Gastrocnemius medialis (tissue), 4 donors: ENCODE results near the gene CHID1. TPM values are rescaled to one million over a fixed set of nuclear protein-coding genes. Genes with fewer than 3 reads are reported as not detected.

Experiments
- ATAC-seq, 2 donors: fragments of 150-250 bp; one replicate each; pipeline ENCODE4 v1.9.1; 2016
- DNase-seq, 2 donors: peaks; one replicate each; pipeline ENCODE4 v3.0.0-alpha.2; 2019
- H3K27ac ChIP-seq, 4 donors: fragments of 200-600 bp; sonication (generic); 1 replicate in 1 of 4; 2 replicates in 3 of 4; pipeline ENCODE4 v1.5.1; 2016 to 2018; ENCODE audit warnings: mild to moderate bottlenecking in 2 of 4, moderate library complexity in 1 of 4
- H3K27me3 ChIP-seq, 3 donors: fragments of 200-600 bp; sonication (generic) in 2 of 3; 1 replicate in 1 of 3; 2 replicates in 2 of 3; pipeline versions ENCODE4 v1.5.1 to v1.6.0; 2016 to 2019; ENCODE audit warnings: mild to moderate bottlenecking in 1 of 3, moderate library complexity in 1 of 3
- H3K36me3 ChIP-seq, 2 donors: fragments of 200-600 bp; sonication (generic) in 1 of 2; one replicate each; pipeline ENCODE4 v1.5.1; 2017 to 2018
- H3K4me1 ChIP-seq, 2 donors: fragments of 200-600 bp; sonication (generic) in 1 of 2; one replicate each; pipeline ENCODE4 v1.5.1; 2016 to 2017; ENCODE audit warnings: mild to moderate bottlenecking in 2 of 2
- H3K4me3 ChIP-seq, 4 donors: fragments of 200-600 bp; sonication (generic) in 3 of 4; 1 replicate in 1 of 4; 2 replicates in 3 of 4; pipeline ENCODE4 v1.5.1; 2016 to 2019; ENCODE audit warnings: mild to moderate bottlenecking in 2 of 4
- H3K9me3 ChIP-seq, 3 donors: fragments of 200-600 bp; sonication (generic) in 2 of 3; 1 replicate in 1 of 3; 2 replicates in 2 of 3; pipeline ENCODE4 v1.5.1; 2016 to 2019
- POLR2A ChIP-seq, 2 donors: fragments of 450-650 bp; IDR thresholded peaks; one replicate each; pipeline ENCODE4 v1.6.1; 2017; ENCODE audit warnings: antibody characterized with exemption in 2 of 2, mild to moderate bottlenecking in 2 of 2, moderate library complexity in 2 of 2
- in situ Hi-C, 4 donors: fragments of 200-750 bp; cut with MboI; loops; one replicate each; pipeline versions ENCODE4 v1.15.0 to v1.8.0; 2017; ENCODE audit warnings: low sequenced_read_pairs in 4 of 4
- intact Hi-C: fragments of 100-400 bp; cut with DNase I; formaldehyde crosslinking; loops from one replicate; pipeline ENCODE4 v1.15.1; 2023; ENCODE audit warnings: low total_unique reads
- total RNA-seq, 4 donors: library from RNA; depleted of rRNA; stranded (reverse); fragments of >200 nt; gene quantifications; one replicate each; pipeline versions ENCODE4 v1.1.0 to v1.2.3, GENCODE V29; 2016
- TF ChIP-seq, protein P1 (sequence below), 5 experiments: fragments of 450-650 bp in 3 of 5; fragments of 200-600 bp in 2 of 5; sonication (generic) in 2 of 5; IDR thresholded peaks in 4 of 5; conservative IDR thresholded peaks in 1 of 5; 1 replicate in 4 of 5; 2 replicates in 1 of 5; pipeline ENCODE4 v1.5.1; 2016 to 2019; ENCODE audit warnings: antibody characterized with exemption in 5 of 5, mild to moderate bottlenecking in 3 of 5, moderate library complexity in 3 of 5

CHID1 gene
- total RNA-seq, 4 donors from 2014 or later = 23.3 to 43.2 (median 33.1) TPM

DNA sequence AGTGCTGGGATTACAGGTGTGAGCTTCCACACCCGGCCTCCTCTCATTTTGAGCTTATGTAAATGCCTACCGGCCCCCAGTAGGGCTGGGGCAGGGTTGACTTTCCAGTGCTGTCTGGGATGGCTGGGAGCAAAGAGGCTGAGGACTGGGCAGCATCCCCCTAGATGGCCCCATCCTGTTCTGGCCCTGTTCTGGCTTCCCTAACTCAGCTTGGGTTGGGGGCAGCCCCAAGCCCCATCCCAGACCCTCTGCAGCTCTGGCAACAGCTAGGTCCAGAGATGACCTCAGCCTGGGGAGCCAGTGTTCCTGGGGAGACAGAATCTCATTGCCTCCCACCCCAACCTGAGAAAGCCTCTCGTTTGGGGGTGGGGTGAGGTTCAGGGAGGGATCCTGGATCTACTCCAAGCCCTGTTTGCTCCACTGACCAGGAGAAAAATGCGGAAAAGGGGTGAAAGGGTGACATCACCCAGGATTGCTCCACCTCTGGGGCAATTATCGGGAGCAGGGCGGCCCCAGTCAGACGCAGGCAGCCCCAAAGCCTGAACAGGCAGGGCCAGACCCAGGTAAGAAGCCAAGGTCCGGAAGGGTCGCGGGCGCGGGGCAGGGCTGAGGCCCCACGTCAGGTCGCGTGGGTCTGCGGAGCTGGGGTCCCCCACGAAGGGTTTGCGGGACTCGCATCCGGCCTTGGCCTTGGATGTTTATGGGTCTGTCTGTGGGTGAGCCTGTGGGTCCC, 92.0 kb downstream of the CHID1 start, which contains the start of gene PNPLA2:
Gene PNPLA2 (plus strand): TSS at position 519 of the 733 bp plus-strand sequence. CDS start 805 bp downstream, outside the sequence.
- peak in 1 of 2 donors; percentile 65 for DNase-seq
- TF ChIP-seq POLR2A (IDR thresholded peaks at IDR 0.05) = no peak
- TF ChIP-seq, protein P1, sequence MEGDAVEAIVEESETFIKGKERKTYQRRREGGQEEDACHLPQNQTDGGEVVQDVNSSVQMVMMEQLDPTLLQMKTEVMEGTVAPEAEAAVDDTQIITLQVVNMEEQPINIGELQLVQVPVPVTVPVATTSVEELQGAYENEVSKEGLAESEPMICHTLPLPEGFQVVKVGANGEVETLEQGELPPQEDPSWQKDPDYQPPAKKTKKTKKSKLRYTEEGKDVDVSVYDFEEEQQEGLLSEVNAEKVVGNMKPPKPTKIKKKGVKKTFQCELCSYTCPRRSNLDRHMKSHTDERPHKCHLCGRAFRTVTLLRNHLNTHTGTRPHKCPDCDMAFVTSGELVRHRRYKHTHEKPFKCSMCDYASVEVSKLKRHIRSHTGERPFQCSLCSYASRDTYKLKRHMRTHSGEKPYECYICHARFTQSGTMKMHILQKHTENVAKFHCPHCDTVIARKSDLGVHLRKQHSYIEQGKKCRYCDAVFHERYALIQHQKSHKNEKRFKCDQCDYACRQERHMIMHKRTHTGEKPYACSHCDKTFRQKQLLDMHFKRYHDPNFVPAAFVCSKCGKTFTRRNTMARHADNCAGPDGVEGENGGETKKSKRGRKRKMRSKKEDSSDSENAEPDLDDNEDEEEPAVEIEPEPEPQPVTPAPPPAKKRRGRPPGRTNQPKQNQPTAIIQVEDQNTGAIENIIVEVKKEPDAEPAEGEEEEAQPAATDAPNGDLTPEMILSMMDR (IDR thresholded peaks at IDR 0.05 in 4 of 5, conservative IDR thresholded peaks at IDR 0.05 in 1 of 5) = no peak
- in situ Hi-C loops = no loop called here

More for the DNA sequence above, 92.0 kb downstream of the CHID1 start, which contains the start of gene PNPLA2:
- no peaks in the 10 kb centered on the region for H3K27me3 ChIP-seq
- no peaks in the 10 kb centered on the region for H3K9me3 ChIP-seq
- no peak for ATAC-seq
- H3K4me3 ChIP-seq = peak within 1 kb of the TSS; percentile 68 to 100 (median 82)
- H3K36me3 ChIP-seq = peaks cover 0 to 20% of the 10 kb centered on the region in 2 donors
- peaks cover 27 to 32% of the 10 kb centered on the region in 2 donors for H3K4me1 ChIP-seq
- peak within 1 kb of the TSS; percentile 93 to 100 (median 98) for H3K27ac ChIP-seq
- intact Hi-C loops = loop anchor here (1.0 kb wide), 1 partner anchor 9 kb away; the partner anchor contains the start of gene RPLP2

Other genes starting within 250 kb of the CHID1 start
- gene DEAF1, start 215.6 kb downstream of the CHID1 start, total RNA-seq = 10 to 100 TPM; 14.8 to 42.4 (median 25.2) TPM
- gene TMEM80, start 215.0 kb downstream of the CHID1 start, total RNA-seq = 10 to 100 TPM in 3 of 4 donors, 1 to 10 TPM in 1; 3.2 to 22.3 (median 14.3) TPM
- 1 to 10 TPM in 3 of 4 donors, under 1 TPM in 1; 0.42 to 3.3 (median 1.8) TPM for gene EPS8L2, start 204.6 kb downstream of the CHID1 start, total RNA-seq
- gene TALDO1, start 163.3 kb downstream of the CHID1 start, total RNA-seq = 100 to 1,000 TPM in 3 of 4 donors, 10 to 100 TPM in 1; 98.6 to 167 (median 153) TPM
- 10 to 100 TPM in 2 of 4 donors, 1 to 10 TPM in 2; 3.5 to 10.6 (median 9.4) TPM for gene GATD1, start 133.3 kb downstream of the CHID1 start, total RNA-seq
- under 1 TPM in 1 of 4 donors, not detected in 3; 0.20 TPM for gene CEND1, start 120.7 kb downstream of the CHID1 start, total RNA-seq
- 1 to 10 TPM in 2 of 4 donors, under 1 TPM in 1, not detected in 1; 0.80 to 1.5 (median 1.0) TPM for gene SLC25A22, start 112.5 kb downstream of the CHID1 start, total RNA-seq
- gene PIDD1, start 105.6 kb downstream of the CHID1 start, total RNA-seq = 10 to 100 TPM in 2 of 4 donors, 1 to 10 TPM in 2; 6.3 to 35.7 (median 10.2) TPM
- 100 to 1,000 TPM; 314 to 600 (median 440) TPM for gene RPLP2, start 100.8 kb downstream of the CHID1 start, total RNA-seq
- gene PNPLA2, start 91.9 kb downstream of the CHID1 start, total RNA-seq = 10 to 100 TPM; 58.9 to 93.3 (median 91.7) TPM
- 1 to 10 TPM; 3.3 to 4.5 (median 4.0) TPM for gene CRACR2B, start 82.9 kb downstream of the CHID1 start, total RNA-seq
- gene CD151, start 77.9 kb downstream of the CHID1 start, total RNA-seq = 100 to 1,000 TPM in 3 of 4 donors, 10 to 100 TPM in 1; 77.0 to 206 (median 169) TPM
- gene POLR2L, start 68.3 kb downstream of the CHID1 start, total RNA-seq = 10 to 100 TPM; 66.0 to 94.6 (median 81.2) TPM
- 10 to 100 TPM; 14.4 to 34.8 (median 21.5) TPM for gene TSPAN4, start 68.0 kb downstream of the CHID1 start, total RNA-seq
- gene AP2A2, start 15.1 kb upstream of the CHID1 start, total RNA-seq = 10 to 100 TPM; 21.2 to 26.1 (median 25.7) TPM
- not detected for gene MUC6, start 125.9 kb upstream of the CHID1 start, total RNA-seq
- gene MUC2, start 164.1 kb upstream of the CHID1 start, total RNA-seq = under 1 TPM in 1 of 4 donors, not detected in 3; 0.90 TPM
- gene MUC5AC, start 247.1 kb upstream of the CHID1 start, total RNA-seq = not detected